Loucy (cell line): ENCODE data around the gene NDUFA5.
A peak's percentile ranks its signal among the peaks of the same experiment; 100 is the strongest.

ENCODE experiments used
- H2AFZ ChIP-seq: fragments of 200-600 bp; sonication (generic); 2 replicates; pipeline ENCODE4 v1.6.0; 2016; ENCODE audit warnings: antibody characterized with exemption, mild to moderate bottlenecking, low read length, moderate library complexity
- H3F3A ChIP-seq: fragments of 200-600 bp; 2 replicates; pipeline ENCODE4 v1.6.0; 2016; ENCODE audit warnings: antibody characterized with exemption, low read depth, mild to moderate bottlenecking
- H3K27me3 ChIP-seq: fragments of 200-600 bp; sonication (generic); 2 replicates; pipeline ENCODE4 v1.6.1; 2014; ENCODE audit warnings: low read length, mild to moderate bottlenecking; ENCODE audit not compliant: insufficient read depth, poor library complexity, severe bottlenecking
- H3K36me3 ChIP-seq: fragments of 200-600 bp; sonication (generic); 2 replicates; pipeline ENCODE4 v1.6.1; 2016; ENCODE audit warnings: low read length; ENCODE audit not compliant: insufficient read depth
- H3K4me1 ChIP-seq: fragments of 200-600 bp; sonication (generic); 2 replicates; pipeline ENCODE4 v1.5.1; 2014; ENCODE audit warnings: low read length, mild to moderate bottlenecking; ENCODE audit not compliant: insufficient read depth, poor library complexity, severe bottlenecking
- H3K4me2 ChIP-seq: fragments of 200-600 bp; sonication (generic); 2 replicates; pipeline ENCODE4 v1.6.0; 2014; ENCODE audit warnings: antibody characterized with exemption, low read length, low read depth, mild to moderate bottlenecking; ENCODE audit not compliant: poor library complexity, severe bottlenecking
- H3K4me3 ChIP-seq: fragments of 200-600 bp; sonication (generic); 2 replicates; pipeline ENCODE4 v1.5.1; 2014; ENCODE audit warnings: low read length, mild to moderate bottlenecking, mixed read lengths; ENCODE audit not compliant: poor library complexity, severe bottlenecking
- H3K79me2 ChIP-seq: fragments of 200-600 bp; sonication (generic); 2 replicates; pipeline ENCODE4 v1.6.1; 2014; ENCODE audit warnings: low read length; ENCODE audit not compliant: insufficient read depth
- H3K9ac ChIP-seq: fragments of 200-600 bp; sonication (generic); 2 replicates; pipeline ENCODE4 v1.6.0; 2014; ENCODE audit warnings: mild to moderate bottlenecking, low read depth, low read length, moderate library complexity; ENCODE audit not compliant: poor library complexity, severe bottlenecking
- H3K9me2 ChIP-seq: fragments of 200-600 bp; sonication (generic); replicated peaks from 2 replicates; pipeline ENCODE4 v1.6.1; 2016; ENCODE audit warnings: low read depth, low read length, mixed read lengths
- H3K9me3 ChIP-seq: fragments of 200-600 bp; sonication (generic); 2 replicates; pipeline ENCODE4 v1.6.1; 2014; ENCODE audit warnings: mild to moderate bottlenecking, antibody characterized with exemption, low read length, low read depth; ENCODE audit not compliant: insufficient read depth
- H4K20me1 ChIP-seq: fragments of 200-600 bp; sonication (generic); 2 replicates; pipeline ENCODE4 v1.6.0; 2014; ENCODE audit warnings: antibody characterized with exemption, low read length, mild to moderate bottlenecking; ENCODE audit not compliant: insufficient read depth, poor library complexity, severe bottlenecking
- EZH2phosphoT487 ChIP-seq: fragments of 200-600 bp; IDR thresholded peaks from 2 replicates; pipeline ENCODE4 v1.6.1; 2018; ENCODE audit warnings: antibody characterized with exemption, mild to moderate bottlenecking, moderate library complexity, borderline replicate concordance
- TF ChIP-seq, protein P1 (sequence below): fragments of 200-600 bp; sonication (generic); conservative IDR thresholded peaks from 2 replicates; pipeline ENCODE4 v1.5.1; 2014; ENCODE audit warnings: mild to moderate bottlenecking, antibody characterized with exemption, low read length

Gene NDUFA5

DNA sequence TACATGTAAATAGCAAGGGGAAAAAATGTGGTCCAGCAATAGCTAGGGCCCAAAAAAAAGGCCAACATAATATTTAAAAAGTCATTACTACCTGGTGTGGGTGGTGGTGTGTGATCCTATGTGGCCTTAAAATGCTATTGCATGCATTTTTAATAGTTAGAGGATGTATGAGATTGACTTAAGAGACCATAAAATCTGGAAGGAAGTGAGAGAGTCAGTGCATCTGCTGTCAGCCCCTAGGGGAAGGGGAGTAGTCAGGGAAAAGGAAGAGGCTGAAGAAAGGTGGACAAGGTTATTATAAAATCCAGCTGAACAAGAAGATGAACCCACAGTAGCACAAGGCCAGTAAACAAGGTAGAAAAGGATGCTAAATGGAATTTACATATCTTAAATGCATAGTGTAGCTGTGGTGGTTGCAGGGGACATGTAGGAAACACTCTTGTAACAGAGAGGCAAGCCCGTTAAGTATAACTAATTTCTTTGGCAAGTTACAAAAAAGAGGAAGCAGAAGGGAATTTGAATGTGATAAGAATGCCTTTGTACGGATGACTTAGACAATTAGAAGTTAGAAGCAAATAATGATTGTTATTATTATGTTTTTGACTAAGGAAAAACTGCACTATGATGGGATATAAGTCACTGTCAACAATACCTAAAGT lies 11.9 kb upstream of the NDUFA5 start:
- Histone ChIP-seq H3K36me3 (no peaks in the 10 kb centered on the region), H3K27me3 (no peaks in the 10 kb centered on the region), H3K4me3 (no peak overlapping the region), H3K9me3 (no peaks in the 10 kb centered on the region), H2AFZ (no peak overlapping the region), H3F3A (no peaks in the 10 kb centered on the region), H3K9ac (no peak overlapping the region), H3K9me2 (no peaks in the 10 kb centered on the region), H4K20me1 (no peaks in the 10 kb centered on the region), H3K79me2 (no peaks in the 10 kb centered on the region), H3K4me1 (no peaks in the 10 kb centered on the region), H3K4me2 (no peak overlapping the region)
- TF ChIP-seq, protein P1, sequence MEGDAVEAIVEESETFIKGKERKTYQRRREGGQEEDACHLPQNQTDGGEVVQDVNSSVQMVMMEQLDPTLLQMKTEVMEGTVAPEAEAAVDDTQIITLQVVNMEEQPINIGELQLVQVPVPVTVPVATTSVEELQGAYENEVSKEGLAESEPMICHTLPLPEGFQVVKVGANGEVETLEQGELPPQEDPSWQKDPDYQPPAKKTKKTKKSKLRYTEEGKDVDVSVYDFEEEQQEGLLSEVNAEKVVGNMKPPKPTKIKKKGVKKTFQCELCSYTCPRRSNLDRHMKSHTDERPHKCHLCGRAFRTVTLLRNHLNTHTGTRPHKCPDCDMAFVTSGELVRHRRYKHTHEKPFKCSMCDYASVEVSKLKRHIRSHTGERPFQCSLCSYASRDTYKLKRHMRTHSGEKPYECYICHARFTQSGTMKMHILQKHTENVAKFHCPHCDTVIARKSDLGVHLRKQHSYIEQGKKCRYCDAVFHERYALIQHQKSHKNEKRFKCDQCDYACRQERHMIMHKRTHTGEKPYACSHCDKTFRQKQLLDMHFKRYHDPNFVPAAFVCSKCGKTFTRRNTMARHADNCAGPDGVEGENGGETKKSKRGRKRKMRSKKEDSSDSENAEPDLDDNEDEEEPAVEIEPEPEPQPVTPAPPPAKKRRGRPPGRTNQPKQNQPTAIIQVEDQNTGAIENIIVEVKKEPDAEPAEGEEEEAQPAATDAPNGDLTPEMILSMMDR = no peak
- no peak for TF ChIP-seq EZH2phosphoT487

DNA sequence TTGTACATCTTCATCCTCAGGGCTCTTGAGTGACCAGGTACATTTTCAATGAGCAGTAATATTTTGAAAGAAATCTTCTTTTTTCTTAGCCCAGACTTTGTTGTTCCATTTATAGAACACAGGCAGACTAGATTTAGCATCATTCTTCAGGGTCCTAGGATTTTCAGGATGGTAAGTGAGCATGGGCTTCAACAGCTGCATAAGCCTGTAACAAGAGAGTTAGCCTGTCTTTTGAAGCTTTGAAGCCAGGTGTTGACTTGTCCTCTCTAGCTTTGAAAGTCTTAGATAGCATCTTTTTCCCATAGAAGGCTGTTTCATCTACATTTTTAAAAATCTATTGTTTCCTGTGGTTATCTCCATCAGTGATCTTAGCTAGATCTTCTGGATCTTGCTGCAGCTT lies 4.5 kb upstream of the NDUFA5 start:
- H3K9ac ChIP-seq = no peak overlapping the region
- no peaks in the 10 kb centered on the region for H3K9me2 ChIP-seq
- no peaks in the 10 kb centered on the region for H4K20me1 ChIP-seq
- H3K36me3 ChIP-seq = no peaks in the 10 kb centered on the region
- peaks cover 13% of the 10 kb centered on the region for H3K27me3 ChIP-seq
- H3K4me2 ChIP-seq = no peak overlapping the region
- H3F3A ChIP-seq = no peaks in the 10 kb centered on the region
- no peak for TF ChIP-seq EZH2phosphoT487
- TF ChIP-seq, protein P1 = no peak
- peaks cover 5% of the 10 kb centered on the region for H3K4me1 ChIP-seq
- H2AFZ ChIP-seq = no peak overlapping the region
- no peak overlapping the region for H3K4me3 ChIP-seq
- peaks cover 5% of the 10 kb centered on the region for H3K79me2 ChIP-seq
- no peaks in the 10 kb centered on the region for H3K9me3 ChIP-seq

DNA sequence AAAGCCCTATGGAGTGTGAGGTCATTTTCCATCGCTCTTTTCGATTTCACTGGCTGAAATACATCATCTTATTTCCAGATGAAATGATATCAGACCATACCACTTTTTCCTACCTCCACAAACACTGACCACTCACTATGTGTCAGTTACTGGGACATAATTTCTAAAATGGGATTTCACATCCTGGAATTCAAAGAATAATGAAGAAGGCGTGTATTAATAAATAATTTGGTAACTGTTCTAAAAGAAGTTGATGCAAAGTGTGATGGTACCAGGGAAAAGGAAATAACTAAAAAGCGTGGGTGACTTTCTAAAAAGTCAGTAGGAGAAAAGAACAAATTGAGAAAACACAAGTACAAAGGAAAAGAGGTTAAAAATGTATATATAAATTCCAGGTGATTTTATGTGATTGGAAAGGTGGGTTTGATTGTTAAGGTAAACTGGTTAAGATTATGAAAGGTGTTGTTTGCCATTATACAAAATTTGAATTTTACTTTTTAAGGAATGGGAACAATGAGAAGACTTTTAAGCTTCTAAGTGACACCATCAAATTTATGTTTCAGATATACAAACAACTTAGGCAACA lies 764 bp upstream of the NDUFA5 start:
- Histone ChIP-seq H3F3A (no peaks in the 10 kb centered on the region), H3K9ac (peak overlapping the region; percentile 82), H4K20me1 (peaks cover 6% of the 10 kb centered on the region), H3K4me2 (peak overlapping the region; percentile 68), H3K4me3 (peak overlapping the region; percentile 84), H3K27me3 (peaks cover 13% of the 10 kb centered on the region), H3K9me2 (no peaks in the 10 kb centered on the region), H3K9me3 (no peaks in the 10 kb centered on the region), H3K36me3 (no peaks in the 10 kb centered on the region), H3K79me2 (peaks cover 22% of the 10 kb centered on the region), H2AFZ (peak overlapping the region; percentile 96), H3K4me1 (peaks cover 31% of the 10 kb centered on the region)
- TF ChIP-seq EZH2phosphoT487 = no peak
- TF ChIP-seq, protein P1 = no peak
